Trophoblast cell (in vitro differentiated cells and primary cell): ENCODE data around the gene HNRNPR.
A peak's percentile ranks its signal among the peaks of the same experiment; 100 is the strongest.

Experiments used
- DNase-seq, 2 donors: peaks; one replicate each; pipeline ENCODE4 v3.0.0-alpha.2; 2016
- H2AFZ ChIP-seq: 2 replicates; pipeline ENCODE4 v1.6.1; 2013; ENCODE audit warnings: low read length, moderate library complexity, mild to moderate bottlenecking; ENCODE audit not compliant: insufficient read depth, poor library complexity
- H2AK5ac ChIP-seq: 2 replicates; pipeline ENCODE4 v1.6.1; 2013; ENCODE audit warnings: mild to moderate bottlenecking, low read length
- H2BK120ac ChIP-seq: 2 replicates; pipeline ENCODE4 v1.6.1; 2013; ENCODE audit warnings: low read length, mild to moderate bottlenecking, moderate library complexity; ENCODE audit not compliant: insufficient read depth, poor library complexity
- H2BK12ac ChIP-seq: 2 replicates; pipeline ENCODE4 v1.6.1; 2013; ENCODE audit warnings: mild to moderate bottlenecking, low read length, moderate library complexity
- H2BK5ac ChIP-seq: 2 replicates; pipeline ENCODE4 v1.6.1; 2013; ENCODE audit warnings: low read length, low read depth, moderate library complexity, mild to moderate bottlenecking; ENCODE audit not compliant: poor library complexity
- H3K14ac ChIP-seq: 2 replicates; pipeline ENCODE4 v1.6.1; 2013; ENCODE audit warnings: mild to moderate bottlenecking, low read length
- H3K18ac ChIP-seq: 2 replicates; pipeline ENCODE4 v1.6.1; 2013; ENCODE audit warnings: mild to moderate bottlenecking, low read length
- H3K23ac ChIP-seq: 2 replicates; pipeline ENCODE4 v1.6.1; 2013; ENCODE audit warnings: low read length
- H3K27ac ChIP-seq: 2 replicates; pipeline ENCODE4 v1.5.1; 2013; ENCODE audit warnings: low read depth, mild to moderate bottlenecking, inconsistent platforms, low read length, moderate library complexity
- H3K27me3 ChIP-seq: 2 replicates; pipeline ENCODE4 v1.6.1; 2013; ENCODE audit warnings: inconsistent platforms, mild to moderate bottlenecking, low read length, moderate library complexity; ENCODE audit not compliant: insufficient read depth
- H3K36me3 ChIP-seq, 2 experiments: 1 replicate in 1 of 2; 2 replicates in 1 of 2; pipeline ENCODE4 v1.6.1; 2013; ENCODE audit warnings: low read length in 2 of 2, mild to moderate bottlenecking in 2 of 2, moderate library complexity in 1 of 2; ENCODE audit not compliant: insufficient read depth in 2 of 2, control insufficient read depth in 1 of 2
- H3K4ac ChIP-seq: 2 replicates; pipeline ENCODE4 v1.6.1; 2013; ENCODE audit warnings: low read depth, mild to moderate bottlenecking, low read length, moderate library complexity
- H3K4me1 ChIP-seq, 2 experiments: 1 replicate in 1 of 2; 2 replicates in 1 of 2; pipeline ENCODE4 v1.6.1; 2013; ENCODE audit warnings: low read length in 2 of 2, mild to moderate bottlenecking in 2 of 2, moderate library complexity in 1 of 2; ENCODE audit not compliant: insufficient read depth in 2 of 2, control insufficient read depth in 1 of 2
- H3K4me2 ChIP-seq: 2 replicates; pipeline ENCODE4 v1.6.1; 2013; ENCODE audit warnings: inconsistent platforms, mild to moderate bottlenecking, low read length, moderate library complexity
- H3K4me3 ChIP-seq: 2 replicates; pipeline ENCODE4 v1.5.1; 2013; ENCODE audit warnings: mild to moderate bottlenecking, low read depth, low read length, inconsistent platforms
- H3K79me1 ChIP-seq: one replicate; pipeline ENCODE4 v1.6.1; 2013; ENCODE audit warnings: low read length
- H3K79me2 ChIP-seq: 2 replicates; pipeline ENCODE4 v1.6.1; 2013; ENCODE audit warnings: low read length, mild to moderate bottlenecking; ENCODE audit not compliant: control insufficient read depth, insufficient read depth, poor library complexity
- H3K9ac ChIP-seq: 2 replicates; pipeline ENCODE4 v1.6.1; 2013; ENCODE audit warnings: mild to moderate bottlenecking, low read length
- H3K9me3 ChIP-seq: 2 replicates; pipeline ENCODE4 v1.6.1; 2013; ENCODE audit warnings: low read depth, mild to moderate bottlenecking, control low read depth, inconsistent platforms, low read length; ENCODE audit not compliant: insufficient read depth
- H4K12ac ChIP-seq: 2 replicates; pipeline ENCODE4 v1.6.1; 2013; ENCODE audit warnings: low read depth, mild to moderate bottlenecking, low read length, moderate library complexity
- H4K8ac ChIP-seq: 2 replicates; pipeline ENCODE4 v1.6.1; 2013; ENCODE audit warnings: low read depth, mild to moderate bottlenecking, low read length, moderate library complexity
- H4K91ac ChIP-seq: one replicate; pipeline ENCODE4 v1.6.1; 2013; ENCODE audit warnings: low read depth, mild to moderate bottlenecking, low read length, moderate library complexity
- WGBS: extraction: QIAGEN DNeasy Blood & Tissue Kit; methylation state at CpG from one replicate; pipeline ENCODE4 v1.1.7; 2013; ENCODE audit warnings: missing lambda C conversion rate; ENCODE audit not compliant: insufficient read length, insufficient coverage; ENCODE audit errors: extremely low coverage; 5-methylcytosine and 5-hydroxymethylcytosine counted together

HNRNPR gene

GRCh38 chr1:23288671-23289070 lies 55.4 kb downstream of the HNRNPR start:
- peak in 1 of 2 donors; percentile 5 for DNase-seq
- no peak overlapping the region for H3K4me3 ChIP-seq
- no peak overlapping the region for H2AFZ ChIP-seq
- H4K91ac ChIP-seq = no peak overlapping the region
- no peak overlapping the region for H3K18ac ChIP-seq
- no peak overlapping the region for H2BK5ac ChIP-seq
- H3K4ac ChIP-seq = no peak overlapping the region
- no peak overlapping the region for H3K14ac ChIP-seq
- no peak overlapping the region for H3K27ac ChIP-seq
- no peaks in the 10 kb centered on the region for H3K79me1 ChIP-seq
- H3K4me2 ChIP-seq = no peak overlapping the region
- no peaks in the 10 kb centered on the region for H3K79me2 ChIP-seq
- no peak overlapping the region for H4K8ac ChIP-seq
- WGBS = no CpG with 5 or more reads among the region's 3 CpGs
- no peak overlapping the region for H2AK5ac ChIP-seq
- no peak overlapping the region for H2BK120ac ChIP-seq
- H3K36me3 ChIP-seq = peaks cover 8% of the 10 kb centered on the region in 2 experiments
- no peak overlapping the region for H2BK12ac ChIP-seq
- H4K12ac ChIP-seq = no peak overlapping the region
- H3K9ac ChIP-seq = no peak overlapping the region
- no peaks in the 10 kb centered on the region for H3K27me3 ChIP-seq
- no peak overlapping the region for H3K23ac ChIP-seq
- no peaks in the 10 kb centered on the region for H3K4me1 ChIP-seq
- H3K9me3 ChIP-seq = no peaks in the 10 kb centered on the region

- DNase-seq = no peak
- Histone ChIP-seq H3K9me3 (no peaks in the 10 kb centered on the region), H3K79me1 (no peaks in the 10 kb centered on the region), H2BK5ac (no peak overlapping the region), H2BK120ac (no peak overlapping the region), H4K12ac (no peak overlapping the region), H3K4me1 (no peaks in the 10 kb centered on the region), H3K14ac (no peak overlapping the region), H2AFZ (no peak overlapping the region), H3K4me2 (no peak overlapping the region), H2AK5ac (no peak overlapping the region), H3K18ac (no peak overlapping the region), H4K8ac (no peak overlapping the region), H3K27ac (no peak overlapping the region), H3K27me3 (no peaks in the 10 kb centered on the region), H2BK12ac (no peak overlapping the region), H3K4ac (no peak overlapping the region), H3K23ac (no peak overlapping the region), H3K79me2 (no peaks in the 10 kb centered on the region), H3K36me3 (peaks cover 8% of the 10 kb centered on the region in 2 experiments), H3K9ac (no peak overlapping the region), H4K91ac (no peak overlapping the region), H3K4me3 (no peak overlapping the region)
Observed at GRCh38 chr1:23288201-23288600, 55.9 kb downstream of the HNRNPR start.

- Histone ChIP-seq H3K18ac (no peak overlapping the region), H3K4me3 (no peak overlapping the region), H3K79me1 (no peaks in the 10 kb centered on the region), H3K9me3 (no peaks in the 10 kb centered on the region), H2AK5ac (no peak overlapping the region), H3K36me3 (peaks cover 8 to 15% of the 10 kb centered on the region in 2 experiments), H2BK120ac (no peak overlapping the region), H3K4me2 (no peak overlapping the region), H2AFZ (no peak overlapping the region), H2BK5ac (no peak overlapping the region), H4K91ac (no peak overlapping the region), H4K8ac (no peak overlapping the region), H3K4ac (no peak overlapping the region), H3K79me2 (no peaks in the 10 kb centered on the region), H4K12ac (no peak overlapping the region), H3K27me3 (no peaks in the 10 kb centered on the region), H3K4me1 (no peaks in the 10 kb centered on the region), H3K27ac (no peak overlapping the region), H2BK12ac (no peak overlapping the region), H3K14ac (no peak overlapping the region), H3K23ac (no peak overlapping the region), H3K9ac (no peak overlapping the region)
- WGBS = no CpG with 5 or more reads among the region's 1 CpG
- peak in 1 of 2 donors; percentile 32 for DNase-seq
Observed at GRCh38 chr1:23286401-23286800, 57.7 kb downstream of the HNRNPR start.

GRCh38 chr1:23283667-23284602 lies 60.1 kb downstream of the HNRNPR start:
- Histone ChIP-seq H4K91ac (no peak overlapping the region), H3K14ac (no peak overlapping the region), H2BK120ac (no peak overlapping the region), H3K23ac (no peak overlapping the region), H2BK5ac (no peak overlapping the region), H3K4ac (no peak overlapping the region), H3K18ac (no peak overlapping the region), H3K36me3 (peaks cover 12 to 18% of the 10 kb centered on the region in 2 experiments), H4K12ac (no peak overlapping the region), H3K27ac (no peak overlapping the region), H3K9ac (no peak overlapping the region), H3K4me2 (no peak overlapping the region), H3K9me3 (no peaks in the 10 kb centered on the region), H3K4me1 (no peaks in the 10 kb centered on the region), H3K27me3 (no peaks in the 10 kb centered on the region), H2BK12ac (no peak overlapping the region), H2AK5ac (no peak overlapping the region), H3K79me1 (no peaks in the 10 kb centered on the region), H2AFZ (no peak overlapping the region), H4K8ac (no peak overlapping the region), H3K79me2 (no peaks in the 10 kb centered on the region), H3K4me3 (no peak overlapping the region)
- peak in 1 of 2 donors; percentile 12 for DNase-seq
- WGBS = no CpG with 5 or more reads among the region's 4 CpGs
